ENCODE measurements around the gene HCFC2. TPM values are rescaled to one million over a fixed set of nuclear protein-coding genes. Genes with fewer than 3 reads are reported as not detected.

Gene HCFC2
- total RNA-seq, 6 experiments from 2014 or later: 7.3 to 12.7 (median 9.7) TPM

DNA sequence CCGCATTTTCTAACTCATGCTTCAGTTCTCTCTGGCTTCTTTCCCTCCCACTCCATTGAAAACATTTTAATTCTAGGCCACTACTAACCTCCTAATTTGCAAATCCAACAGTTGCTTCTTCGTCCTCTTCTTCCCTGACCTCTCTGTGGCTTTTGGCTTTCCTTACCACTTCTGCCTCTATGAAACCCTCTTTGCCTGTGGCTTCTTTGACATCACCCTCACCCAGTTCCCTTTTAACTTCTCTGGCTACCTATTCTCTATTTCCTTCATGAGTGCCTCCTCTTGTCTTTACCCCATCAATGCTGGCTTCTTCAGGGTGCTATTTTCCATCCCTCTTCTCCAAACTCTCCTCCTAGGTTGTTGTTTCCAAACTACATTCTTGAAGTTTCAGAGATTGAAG, 4.4 kb upstream of the HCFC2 start:
- 71% methylated on average over 2 of the region's 2 CpGs for WGBS (ENCODE audit: insufficient coverage, low coverage, low lambda C conversion rate, missing lambda C conversion rate)
- H3K27ac ChIP-seq: no peak overlapping the region
- no peaks in the 10 kb centered on the region for H3K36me3 ChIP-seq
- no peak for ATAC-seq
- no peak overlapping the region for H3K4me3 ChIP-seq
- no peak for DNase-seq
- no peaks in the 10 kb centered on the region for H3K27me3 ChIP-seq
- peaks cover 0 to 23% (median 7%) of the 10 kb centered on the region in 4 donors for H3K4me1 ChIP-seq
- TF ChIP-seq CTCF (IDR thresholded peaks at IDR 0.05) (no peak), POLR2A (IDR thresholded peaks at IDR 0.05) (no peak)
- no peaks in the 10 kb centered on the region for H3K9me3 ChIP-seq
- intact Hi-C loops (cut with DNase I): no loop called here

DNA sequence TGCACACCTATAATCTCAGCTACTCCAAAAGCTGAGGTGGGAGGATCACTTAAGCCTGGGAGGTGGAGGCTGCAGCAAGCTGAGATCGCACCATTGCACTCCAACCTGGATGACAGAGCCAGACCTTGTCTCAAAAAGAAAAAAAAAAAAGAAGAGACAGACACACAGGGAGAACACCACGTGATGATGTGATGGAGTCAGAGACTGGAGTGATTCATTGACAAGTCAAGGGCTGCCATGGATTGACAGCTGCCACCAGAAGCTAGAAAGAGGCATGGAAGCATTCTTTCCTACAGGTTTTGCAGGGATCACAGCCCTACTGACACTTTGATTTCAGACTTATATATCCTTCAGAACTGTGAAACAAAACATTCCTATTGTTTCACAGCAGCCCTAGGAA, 3.5 kb upstream of the HCFC2 start:
- intact Hi-C loops (cut with DNase I): no loop called here
- WGBS (ENCODE audit: insufficient coverage, low coverage, low lambda C conversion rate, missing lambda C conversion rate): 56% methylated on average over 2 of the region's 2 CpGs
- H3K36me3 ChIP-seq: no peaks in the 10 kb centered on the region
- peaks cover 0 to 24% (median 8%) of the 10 kb centered on the region in 4 donors for H3K4me1 ChIP-seq
- H3K4me3 ChIP-seq: no peak overlapping the region
- H3K27ac ChIP-seq: no peak overlapping the region
- H3K9me3 ChIP-seq: no peaks in the 10 kb centered on the region
- DNase-seq (no peak), ATAC-seq (no peak)
- TF ChIP-seq CTCF (IDR thresholded peaks at IDR 0.05) (no peak), POLR2A (IDR thresholded peaks at IDR 0.05) (no peak)
- H3K27me3 ChIP-seq: no peaks in the 10 kb centered on the region

GRCh38 chr12:104063712-104064030, 660 bp upstream of the HCFC2 start:
- DNase-seq: no peak
- Histone ChIP-seq H3K4me1 (peaks cover 0 to 10% (median 5%) of the 10 kb centered on the region in 4 donors), H3K27me3 (no peaks in the 10 kb centered on the region), H3K9me3 (no peaks in the 10 kb centered on the region), H3K4me3 (peak overlapping the region; percentile 82 to 94 (median 84)), H3K36me3 (peaks cover 0 to 10% (median 3%) of the 10 kb centered on the region in 4 donors), H3K27ac (peak overlapping the region; percentile 71 to 75 (median 75))
- intact Hi-C loops (cut with DNase I): no loop called here
- WGBS (ENCODE audit: insufficient coverage, low coverage, low lambda C conversion rate, missing lambda C conversion rate): 0% methylated on average over 4 of the region's 7 CpGs
- ATAC-seq: peak; percentile 23 to 37 (median 34)
- no peak for TF ChIP-seq CTCF (IDR thresholded peaks at IDR 0.05)

DNA sequence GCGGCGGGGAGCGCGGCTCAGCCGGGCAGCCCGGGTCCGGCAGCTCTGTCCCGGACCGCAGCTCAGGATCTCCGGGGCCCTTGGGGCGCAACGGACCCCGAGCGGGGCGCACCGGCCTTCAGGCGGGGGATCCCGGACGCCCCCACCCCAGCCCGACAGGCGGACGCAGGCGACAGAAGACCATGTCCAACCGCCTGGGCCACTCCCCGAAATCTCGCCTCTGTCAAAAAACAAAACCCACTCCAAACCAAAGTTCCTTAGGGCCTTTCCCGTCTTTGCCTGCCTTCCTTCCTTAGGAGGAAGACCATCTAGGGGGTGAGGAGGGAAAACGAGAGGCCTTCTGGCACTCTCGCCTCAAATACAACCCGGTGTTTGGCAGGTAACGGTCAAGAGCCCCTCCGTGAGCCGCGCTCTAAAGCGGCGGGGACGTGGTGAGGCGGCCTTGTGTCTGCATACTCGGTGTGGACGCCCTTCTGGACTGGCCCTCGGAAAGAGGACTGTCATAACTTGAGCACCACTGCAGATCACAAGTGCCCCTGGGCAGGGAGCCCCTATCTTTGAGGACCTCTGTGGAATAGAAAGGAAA, 604 bp downstream of the HCFC2 start:
- Histone ChIP-seq H3K4me1 (peaks cover 0 to 19% (median 8%) of the 10 kb centered on the region in 4 donors), H3K27ac (peak overlapping the region; percentile 71 to 75 (median 75)), H3K36me3 (peaks cover 0 to 15% (median 3%) of the 10 kb centered on the region in 4 donors), H3K9me3 (no peaks in the 10 kb centered on the region), H3K4me3 (peak overlapping the region; percentile 82 to 94 (median 84)), H3K27me3 (no peaks in the 10 kb centered on the region)
- DNase-seq (peak; percentile 43 to 56 (median 53)), ATAC-seq (peak; percentile 29 to 53 (median 40))
- under 1% methylated on average over 15 of the region's 41 CpGs for WGBS (ENCODE audit: insufficient coverage, low coverage, low lambda C conversion rate, missing lambda C conversion rate)
- intact Hi-C loops (cut with DNase I): no loop called here
- TF ChIP-seq CTCF (IDR thresholded peaks at IDR 0.05) (no peak), POLR2A (IDR thresholded peaks at IDR 0.05) (no peak)
